C4-2B (cell line): ENCODE measurements around the gene ITIH2.

ENCODE experiments used
- CTCF ChIP-seq: fragments of 450-650 bp; conservative IDR thresholded peaks from 2 replicates; pipeline ENCODE4 v1.5.1; 2017; ENCODE audit warnings: mild to moderate bottlenecking
- ZFX ChIP-seq: fragments of 450-650 bp; IDR thresholded peaks from 2 replicates; pipeline ENCODE4 v1.6.1; 2017

DNA sequence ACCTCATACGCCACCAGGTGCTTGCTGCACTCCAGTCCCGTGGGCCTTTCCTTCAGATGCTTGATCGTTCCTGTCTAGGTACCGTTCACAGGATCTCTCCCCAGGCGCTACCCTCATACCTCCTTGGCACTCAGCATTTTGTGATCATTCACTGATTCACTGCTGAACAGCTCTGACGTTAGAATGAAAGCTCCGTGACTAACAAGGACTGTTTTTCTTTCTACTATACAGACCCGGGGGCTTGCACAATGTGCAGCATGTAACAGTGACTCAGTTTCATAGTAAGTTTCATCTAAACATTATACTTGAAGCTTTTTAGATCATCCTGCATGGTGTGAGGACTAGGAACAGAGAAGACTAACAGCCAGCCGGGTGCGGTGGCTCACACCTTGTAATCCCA lies 64.1 kb downstream of the ITIH2 start:
- TF ChIP-seq CTCF (no peak), ZFX (no peak)
